ENCODE results near the gene MYOZ1. TPM values are rescaled to one million over a fixed set of nuclear protein-coding genes. Genes with fewer than 3 reads are reported as not detected.

The MYOZ1 gene
- total and polyA plus RNA-seq, 12 donors, result 0.18 to 4.2 (median 0.48) TPM

DNA sequence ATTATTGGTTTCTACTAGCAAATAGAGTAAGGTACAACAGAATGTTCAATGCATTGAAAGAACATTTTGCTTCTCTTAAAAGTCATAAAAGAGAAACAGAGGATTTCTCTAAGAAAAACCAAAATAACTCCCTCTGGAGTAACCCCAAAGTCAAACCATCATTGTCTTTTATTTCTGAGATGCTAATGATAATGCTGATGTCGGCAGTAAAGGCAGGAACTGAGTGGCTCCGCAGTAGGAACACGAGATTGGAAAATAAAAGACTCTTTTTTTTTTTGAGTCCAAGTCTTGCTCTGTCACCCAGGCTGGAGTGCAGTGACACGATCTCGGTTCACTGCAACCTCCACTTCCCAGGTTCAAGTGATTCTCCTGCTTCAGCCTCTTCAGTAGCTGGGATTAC, 47.5 kb downstream of the MYOZ1 start:
- H3K4me3 ChIP-seq, result no peak overlapping the region
- H3K27me3 ChIP-seq, result no peaks in the 10 kb centered on the region
- WGBS, 4 donors, result 82 to 89% (median 84%) methylated on average over 5 of the region's 5 CpGs
- peaks cover 0 to 19% of the 10 kb centered on the region in 2 donors for H3K4me1 ChIP-seq (replicated peaks in 1 of 2)
- no peak for DNase-seq
- no peaks in the 10 kb centered on the region for H3K9me3 ChIP-seq (replicated peaks in 1 of 3)
- no peaks in the 10 kb centered on the region for H3K36me3 ChIP-seq (replicated peaks in 1 of 2)
- TF ChIP-seq, protein P1, sequence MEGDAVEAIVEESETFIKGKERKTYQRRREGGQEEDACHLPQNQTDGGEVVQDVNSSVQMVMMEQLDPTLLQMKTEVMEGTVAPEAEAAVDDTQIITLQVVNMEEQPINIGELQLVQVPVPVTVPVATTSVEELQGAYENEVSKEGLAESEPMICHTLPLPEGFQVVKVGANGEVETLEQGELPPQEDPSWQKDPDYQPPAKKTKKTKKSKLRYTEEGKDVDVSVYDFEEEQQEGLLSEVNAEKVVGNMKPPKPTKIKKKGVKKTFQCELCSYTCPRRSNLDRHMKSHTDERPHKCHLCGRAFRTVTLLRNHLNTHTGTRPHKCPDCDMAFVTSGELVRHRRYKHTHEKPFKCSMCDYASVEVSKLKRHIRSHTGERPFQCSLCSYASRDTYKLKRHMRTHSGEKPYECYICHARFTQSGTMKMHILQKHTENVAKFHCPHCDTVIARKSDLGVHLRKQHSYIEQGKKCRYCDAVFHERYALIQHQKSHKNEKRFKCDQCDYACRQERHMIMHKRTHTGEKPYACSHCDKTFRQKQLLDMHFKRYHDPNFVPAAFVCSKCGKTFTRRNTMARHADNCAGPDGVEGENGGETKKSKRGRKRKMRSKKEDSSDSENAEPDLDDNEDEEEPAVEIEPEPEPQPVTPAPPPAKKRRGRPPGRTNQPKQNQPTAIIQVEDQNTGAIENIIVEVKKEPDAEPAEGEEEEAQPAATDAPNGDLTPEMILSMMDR (IDR thresholded peaks at IDR 0.05), result no peak
- TF ChIP-seq POLR2A (IDR thresholded peaks at IDR 0.05), result no peak
- intact Hi-C loops (cut with DNase I), result no loop called here
- no peak overlapping the region for H3K27ac ChIP-seq

DNA sequence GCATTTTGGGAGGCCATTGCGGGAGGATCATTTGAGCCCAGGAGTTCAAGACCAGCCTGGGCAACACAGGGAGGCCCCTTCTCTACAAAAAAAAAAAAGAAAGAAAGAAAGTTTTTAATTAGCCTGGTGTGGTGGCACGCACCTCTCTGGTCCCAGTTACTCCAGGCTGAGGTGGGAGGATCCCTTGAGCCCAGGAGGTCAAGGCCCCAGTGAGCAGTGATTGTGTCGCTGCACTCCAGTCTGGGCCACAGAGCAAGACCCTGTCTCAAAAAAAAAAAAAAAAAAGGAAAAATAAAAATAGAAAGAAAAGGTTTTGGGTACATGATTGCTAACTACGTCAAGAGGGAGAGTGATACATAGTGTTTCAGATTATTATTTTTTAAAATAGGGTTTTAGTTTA, 48.2 kb downstream of the MYOZ1 start:
- DNase-seq, result no peak
- Histone ChIP-seq H3K27ac (no peak overlapping the region), H3K9me3 (replicated peaks in 1 of 3) (no peaks in the 10 kb centered on the region), H3K4me1 (replicated peaks in 1 of 2) (peaks cover 0 to 19% of the 10 kb centered on the region in 2 donors), H3K27me3 (no peaks in the 10 kb centered on the region), H3K4me3 (no peak overlapping the region), H3K36me3 (replicated peaks in 1 of 2) (no peaks in the 10 kb centered on the region)
- no peak for TF ChIP-seq POLR2A (IDR thresholded peaks at IDR 0.05)
- TF ChIP-seq, protein P1 (IDR thresholded peaks at IDR 0.05), result no peak
- intact Hi-C loops (cut with DNase I), result no loop called here
- 93 to 99% (median 97%) methylated on average over 4 of the region's 4 CpGs for WGBS, 4 donors

DNA sequence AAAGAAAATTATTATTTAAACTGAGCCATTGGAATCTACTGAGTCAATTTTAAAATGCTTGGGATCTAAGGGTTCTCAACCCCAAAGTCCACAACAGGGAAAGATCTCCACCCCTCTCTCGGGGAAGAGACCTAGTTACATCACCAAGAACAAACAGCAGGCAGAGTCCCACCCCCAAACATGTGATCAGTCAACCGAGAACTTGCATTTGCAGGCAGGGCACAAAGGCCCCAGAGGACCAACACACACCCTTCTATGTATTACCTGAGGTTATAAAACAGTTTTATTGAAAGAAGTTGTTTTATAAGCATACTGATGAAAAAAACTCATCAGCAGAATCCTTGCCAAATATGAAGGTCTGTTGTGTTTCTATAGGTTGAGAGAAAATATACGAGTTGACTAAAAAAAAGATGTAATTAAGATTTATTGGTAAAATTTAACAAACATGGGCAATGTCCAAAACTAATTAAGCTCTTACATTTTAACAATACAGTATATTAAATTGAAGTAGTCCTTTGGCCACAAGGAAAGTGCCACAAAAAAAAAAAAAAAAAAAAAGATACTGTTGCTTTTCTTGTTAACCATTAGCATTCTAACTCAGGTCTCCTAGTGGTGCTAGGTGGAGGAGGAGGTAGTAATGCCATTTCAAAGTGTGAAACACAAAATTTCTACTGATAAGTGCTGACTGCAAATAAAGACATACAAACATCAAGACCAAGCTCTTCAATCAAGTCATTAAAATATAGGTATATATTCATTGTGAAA, 49.2 kb downstream of the MYOZ1 start:
- H3K4me3 ChIP-seq, result no peak overlapping the region
- WGBS, 4 donors, result 63 to 65% (median 64%) methylated on average over 3 of the region's 3 CpGs
- H3K9me3 ChIP-seq (replicated peaks in 1 of 3), result no peaks in the 10 kb centered on the region
- peaks cover 3 to 21% of the 10 kb centered on the region in 2 donors for H3K4me1 ChIP-seq (replicated peaks in 1 of 2)
- intact Hi-C loops (cut with DNase I), result no loop called here
- no peaks in the 10 kb centered on the region for H3K27me3 ChIP-seq
- TF ChIP-seq, protein P1 (IDR thresholded peaks at IDR 0.05), result no peak
- TF ChIP-seq POLR2A (IDR thresholded peaks at IDR 0.05), result no peak
- H3K36me3 ChIP-seq (replicated peaks in 1 of 2), result no peaks in the 10 kb centered on the region
- peak in 2 of 7 donors; percentile 8 to 11 for DNase-seq
- peak overlapping the region in 2 of 5 donors; percentile 23 to 27 for H3K27ac ChIP-seq

DNA sequence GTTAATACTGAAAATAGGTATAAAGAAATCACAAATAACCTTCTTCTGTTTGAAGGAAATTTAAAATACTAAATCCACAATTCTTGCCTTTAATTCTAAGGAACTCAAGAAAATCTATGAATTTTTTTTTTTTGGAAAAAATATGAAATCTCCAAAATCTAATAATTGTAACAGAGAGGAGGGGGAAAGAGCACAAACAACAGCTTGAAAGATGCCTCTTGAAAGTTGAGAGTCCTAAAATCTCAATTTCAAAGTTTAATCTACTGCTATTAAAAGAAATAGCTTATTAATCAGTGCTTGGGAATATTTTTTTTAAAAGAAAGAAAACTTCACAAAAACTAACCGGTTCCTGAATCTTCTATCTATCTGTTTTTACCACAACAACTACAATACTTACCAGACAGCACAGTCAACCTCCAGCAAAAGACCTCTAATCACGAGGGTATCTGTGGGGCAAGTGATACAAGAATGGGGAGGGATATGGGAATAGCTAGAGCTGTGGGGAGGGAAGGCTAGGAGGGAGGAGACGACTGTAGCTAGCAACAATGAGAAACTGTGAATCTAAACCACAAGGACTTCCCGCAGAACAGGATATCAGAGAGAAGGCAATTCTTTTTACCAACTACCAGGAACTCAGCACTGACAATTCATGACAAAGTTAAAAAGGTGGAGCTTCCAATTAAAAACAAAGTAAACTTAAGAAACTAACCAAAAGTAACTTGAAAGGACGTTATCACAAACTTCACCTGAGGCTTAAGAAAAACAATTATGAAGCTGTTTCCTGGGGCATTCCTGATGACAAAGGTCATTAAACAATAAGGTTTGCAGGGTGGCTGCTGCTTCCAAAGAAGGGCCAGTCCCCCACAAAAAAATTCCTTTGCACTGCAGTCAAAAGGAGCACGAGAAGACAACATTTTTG, 50.1 kb downstream of the MYOZ1 start, which contains the start of gene USP54:
Gene USP54, minus strand, starts transcription at position 462 of the 919 bp plus-strand sequence. CDS start 15,684 bp downstream, outside the sequence.
- 55 to 62% (median 57%) methylated on average over 6 of the region's 6 CpGs for WGBS, 4 donors
- Histone ChIP-seq H3K36me3 (replicated peaks in 1 of 2) (no peaks in the 10 kb centered on the region), H3K27me3 (no peaks in the 10 kb centered on the region), H3K4me1 (replicated peaks in 1 of 2) (peaks cover 13 to 29% of the 10 kb centered on the region in 2 donors), H3K27ac (peak within 1 kb of the TSS in 2 of 5 donors; percentile 23 to 27), H3K9me3 (replicated peaks in 1 of 3) (no peaks in the 10 kb centered on the region), H3K4me3 (no peak within 1 kb of the TSS)
- TF ChIP-seq POLR2A (IDR thresholded peaks at IDR 0.05), result no peak
- TF ChIP-seq, protein P1 (IDR thresholded peaks at IDR 0.05), result no peak
- DNase-seq, result no peak
- intact Hi-C loops (cut with DNase I), result no loop called here

Data from adrenal gland (tissue), 12 donors.